OCI-LY7 (cell line): ENCODE measurements around the gene CMIP.

ENCODE experiments used
- CTCF ChIP-seq: fragments of 200-600 bp; sonication (generic); conservative IDR thresholded peaks from 2 replicates; pipeline ENCODE4 v1.5.1; 2014; ENCODE audit warnings: mild to moderate bottlenecking, antibody characterized with exemption, low read length, moderate library complexity, mixed read lengths
- EZH2phosphoT487 ChIP-seq: fragments of 200-600 bp; sonication (generic); IDR thresholded peaks from 2 replicates; pipeline ENCODE4 v1.6.1; 2018; ENCODE audit warnings: low read depth, borderline replicate concordance, mild to moderate bottlenecking, mixed run types, antibody characterized with exemption, low read length, moderate library complexity, mixed read lengths

GRCh38 chr16:81715358-81716196 lies 271.0 kb downstream of the CMIP start:
- TF ChIP-seq CTCF (no peak), EZH2phosphoT487 (no peak)
